HG03280 (cell line): ENCODE data around the gene PTPN11.

Source experiments
- ATAC-seq: cut with Tn5 transposase; IDR thresholded peaks from one replicate; pipeline ENCODE4 v1.9.1; 2021; ENCODE audit warnings: mild to moderate bottlenecking, moderate library complexity; ENCODE audit not compliant: unreplicated experiment

PTPN11 gene

DNA sequence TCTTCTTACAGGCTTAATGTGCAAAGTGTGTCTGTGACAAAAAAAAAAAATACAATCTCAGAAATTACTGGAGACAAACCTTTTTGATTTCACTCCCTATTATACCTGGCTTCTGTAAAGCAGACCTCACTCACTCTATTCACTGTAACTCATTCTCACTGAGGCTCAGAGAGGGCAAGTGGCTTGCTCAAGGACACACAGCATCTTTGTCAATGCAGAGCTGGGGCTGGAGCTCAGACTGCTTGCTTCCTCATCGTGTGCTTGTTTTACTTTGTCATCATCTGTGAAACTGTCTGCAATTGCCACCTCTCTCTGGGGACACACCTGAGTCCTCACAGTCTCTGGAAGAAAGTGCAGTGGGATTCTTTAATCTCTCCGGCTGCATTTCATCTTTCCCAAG is 120.0 kb downstream of the PTPN11 start:
- ATAC-seq = no peak

DNA sequence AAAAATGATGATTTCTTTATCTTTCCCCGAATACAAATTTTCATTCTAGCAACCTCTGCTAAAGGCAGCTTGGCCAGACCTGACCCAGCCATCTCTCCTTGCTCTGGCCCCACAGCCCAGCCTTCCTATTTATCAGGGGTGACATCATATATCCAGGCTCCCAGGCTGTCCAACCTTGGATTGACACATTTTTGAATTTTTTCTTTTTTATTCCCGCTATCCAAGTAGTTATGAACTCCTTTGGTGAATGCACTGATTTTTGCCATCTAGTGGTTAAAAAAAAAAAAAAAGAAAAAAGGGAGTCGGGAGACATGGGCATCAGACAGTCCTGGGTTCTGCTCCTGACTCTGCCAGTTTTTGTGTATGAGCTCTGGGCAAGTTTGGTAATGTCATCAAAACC is 120.5 kb downstream of the PTPN11 start:
- ATAC-seq = no peak

GRCh38 chr12:112540021-112540420 is 121.3 kb downstream of the PTPN11 start:
- no peak for ATAC-seq

GRCh38 chr12:112543751-112544150 is 125.0 kb downstream of the PTPN11 start:
- ATAC-seq = no peak

- ATAC-seq = no peak
Observed at GRCh38 chr12:112546339-112546738, 127.6 kb downstream of the PTPN11 start.

DNA sequence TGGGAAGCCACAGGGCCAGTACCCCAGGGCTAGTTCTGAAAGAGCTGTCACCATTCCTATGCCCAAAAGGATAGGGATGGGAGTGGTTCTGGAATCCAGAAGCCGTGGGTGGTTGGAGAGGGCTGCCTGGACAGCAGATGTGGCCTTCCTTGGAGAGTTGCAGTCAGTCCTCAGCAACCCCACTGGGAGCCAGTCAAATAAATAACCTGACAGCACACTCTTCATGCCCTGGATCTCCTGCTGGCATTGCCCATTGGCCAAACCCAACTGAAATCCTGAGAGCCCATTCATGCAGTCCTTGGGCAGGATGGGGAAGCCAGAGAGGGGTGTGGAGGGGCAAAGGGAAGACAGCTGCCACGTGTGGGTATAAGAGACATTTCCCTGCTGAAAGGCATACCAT is 128.2 kb downstream of the PTPN11 start:
- ATAC-seq = no peak

- no peak for ATAC-seq
Observed at GRCh38 chr12:112549031-112549430, 130.3 kb downstream of the PTPN11 start.

GRCh38 chr12:112551681-112552080 is 132.9 kb downstream of the PTPN11 start:
- ATAC-seq = no peak

DNA sequence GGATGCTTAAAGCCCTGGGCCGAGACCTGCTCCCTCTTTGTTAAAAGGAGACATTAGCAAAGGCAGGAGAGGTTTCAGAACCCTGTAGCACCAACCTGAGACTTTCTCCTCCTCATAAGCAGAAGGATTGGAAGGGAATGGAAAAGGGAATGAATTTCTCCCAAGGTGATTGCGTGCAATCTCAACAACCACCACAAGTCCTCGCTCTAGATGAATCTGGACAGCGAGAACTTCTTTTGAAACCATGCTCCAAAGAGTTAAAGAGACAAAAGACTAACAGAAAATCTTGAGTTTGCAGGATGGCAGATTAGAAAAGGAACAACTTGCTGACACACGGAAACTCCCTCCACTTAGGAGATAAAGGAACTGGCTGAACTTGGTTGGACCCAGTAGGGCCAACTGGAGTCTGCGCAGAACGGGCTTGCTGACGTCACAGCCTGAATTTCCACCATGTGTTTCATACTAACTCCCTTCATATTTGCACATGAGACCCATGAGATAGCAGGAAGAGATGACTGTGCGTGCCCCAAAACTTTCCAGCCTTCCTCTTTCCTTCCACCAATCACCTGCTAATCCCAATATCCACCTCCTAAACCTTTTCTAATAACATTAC is 137.0 kb downstream of the PTPN11 start:
- ATAC-seq = no peak

DNA sequence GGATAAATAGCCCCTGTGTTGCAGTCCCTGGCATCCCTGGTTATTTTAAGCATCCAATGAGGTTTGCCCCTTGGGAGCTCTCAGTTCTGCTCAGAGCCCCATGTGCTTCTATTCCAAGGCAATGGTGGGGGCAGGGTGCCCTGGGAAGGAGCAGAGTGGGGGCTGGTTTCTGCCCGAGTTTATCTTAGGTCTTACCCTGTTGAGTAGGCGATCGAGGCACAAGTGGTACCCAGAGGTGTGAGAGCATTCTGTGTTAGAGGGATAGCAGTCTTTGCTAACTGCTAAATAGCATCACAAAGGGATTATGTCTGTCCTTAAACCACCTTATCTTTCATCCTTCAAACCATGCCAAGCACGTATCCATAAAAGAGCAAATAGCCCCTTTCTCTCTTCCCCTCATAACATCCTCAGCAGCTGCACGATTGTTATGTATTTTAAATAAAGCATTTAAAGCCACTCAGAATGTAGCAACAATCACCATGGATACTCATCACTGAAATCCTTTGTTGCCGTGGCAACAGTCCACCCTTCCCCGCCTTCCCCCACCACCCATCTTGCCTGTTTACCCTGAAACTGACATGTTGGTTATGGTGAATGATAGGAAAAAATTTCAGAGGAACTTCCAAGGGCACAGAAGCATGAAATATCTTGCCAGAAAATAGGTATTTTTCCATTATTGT is 139.3 kb downstream of the PTPN11 start:
- ATAC-seq = no peak
